GM12878 (cell line): Measurements from ENCODE around the gene NTM. TPM values are rescaled to one million over a fixed set of nuclear protein-coding genes. Genes with fewer than 3 reads are reported as not detected.

Experiments
- ATAC-seq: fragments of 200-7000 bp; cut with Tn5 transposase; 3 replicates; pipeline ENCODE4 v1.9.1; 2020; ENCODE audit warnings: mild to moderate bottlenecking, moderate library complexity
- BruUV-seq: library from RNA; stranded (reverse); fragments of 400-500 nt; replicated peaks from 2 replicates; lab custom pipeline; 2021; lab: Mats Ljungman, UMichigan
- CTCF ChIA-PET: fragments of 300-600 bp; sonication (Branson Sonifier 250); formaldehyde crosslinking; extraction: SDS; loops from one replicate; lab custom pipeline; 2021; ENCODE audit warnings: inconsistent platforms; lab: Yijun Ruan, JAX
- POLR2A ChIA-PET: fragments of 350-600 bp; formaldehyde crosslinking; extraction: SDS; loops from one replicate; lab custom pipeline; 2021; ENCODE audit warnings: inconsistent platforms; lab: Charles Lee
- RAD21 ChIA-PET: fragments of 300-600 bp; sonication (Branson Sonifier 250); formaldehyde crosslinking; loops from one replicate; lab custom pipeline; 2023; ENCODE audit warnings: antibody characterized with exemption; ENCODE audit not compliant: unreplicated experiment; lab: Charles Lee
- SMC1A ChIA-PET: fragments of 300-600 bp; sonication (Branson Sonifier 250); formaldehyde crosslinking; loops from one replicate; lab custom pipeline; 2023; ENCODE audit not compliant: unreplicated experiment, uncharacterized antibody; lab: Charles Lee
- DNase-seq: peaks from one replicate; pipeline ENCODE4 v3.0.0-alpha.2; 2011; ENCODE audit warnings: low read depth, low spot score
- FAIRE-seq: peaks from 3 replicates; lab custom pipeline; 2011; peaks lifted over from hg19 to GRCh38; lab: Jason Lieb, UNC
- H2AFZ ChIP-seq: 2 replicates; pipeline ENCODE4 v1.6.0; 2011; ENCODE audit warnings: low read depth, low read length, control low read depth; ENCODE audit not compliant: control insufficient read depth
- H3K27ac ChIP-seq: 2 replicates; pipeline ENCODE4 v1.5.1; 2011; ENCODE audit warnings: control low read depth; ENCODE audit not compliant: control insufficient read depth, insufficient read depth
- H3K27me3 ChIP-seq, 2 experiments: replicated peaks in 1 of 2; 2 replicates each; pipeline versions ENCODE4 v1.6.0 to v1.6.1; 2011; ENCODE audit warnings: low read length in 1 of 2; ENCODE audit not compliant: control insufficient read depth in 2 of 2, insufficient read depth in 2 of 2
- H3K36me3 ChIP-seq, 2 experiments: 2 replicates each; pipeline ENCODE4 v1.5.1; 2011; ENCODE audit warnings: low read length in 1 of 2; ENCODE audit not compliant: control insufficient read depth in 2 of 2, insufficient read depth in 2 of 2
- H3K4me1 ChIP-seq: 2 replicates; pipeline ENCODE4 v1.6.1; 2011; ENCODE audit warnings: mild to moderate bottlenecking, low read length, moderate library complexity, mixed read lengths; ENCODE audit not compliant: control insufficient read depth, insufficient read depth
- H3K4me2 ChIP-seq: 2 replicates; pipeline ENCODE4 v1.6.0; 2011; ENCODE audit warnings: control low read depth; ENCODE audit not compliant: control insufficient read depth, insufficient read depth
- H3K4me3 ChIP-seq: fragments of 200-600 bp; sonication (generic); 2 replicates; pipeline ENCODE4 v1.5.1; 2016
- H3K79me2 ChIP-seq: 2 replicates; pipeline ENCODE4 v1.6.0; 2011; ENCODE audit warnings: low read length; ENCODE audit not compliant: control insufficient read depth, insufficient read depth
- H3K9ac ChIP-seq: 2 replicates; pipeline ENCODE4 v1.8.0; 2011; ENCODE audit warnings: low read length, control low read depth, mixed read lengths; ENCODE audit not compliant: control insufficient read depth, insufficient read depth
- H3K9me3 ChIP-seq: replicated peaks from 3 replicates; pipeline ENCODE4 v1.5.1; 2011; ENCODE audit warnings: mild to moderate bottlenecking, low read length; ENCODE audit not compliant: control insufficient read depth, insufficient read depth
- H4K20me1 ChIP-seq: 2 replicates; pipeline ENCODE4 v1.6.0; 2011; ENCODE audit not compliant: control insufficient read depth, insufficient read depth
- BHLHE40 ChIP-seq, 2 experiments: fragments of 450-650 bp in 1 of 2; IDR thresholded peaks; 2 replicates each; pipeline ENCODE4 v1.6.1; 2011 to 2017; ENCODE audit warnings: low read depth in 2 of 2, borderline replicate concordance in 1 of 2, improper control_type of control experiment in 1 of 2, low read length in 1 of 2, mild to moderate bottlenecking in 1 of 2
- DPF2 ChIP-seq: fragments of 450-650 bp; IDR thresholded peaks from 2 replicates; pipeline ENCODE4 v1.6.1; 2017; ENCODE audit warnings: mild to moderate bottlenecking
- EED ChIP-seq: sonication (generic); IDR thresholded peaks from 2 replicates; pipeline ENCODE4 v1.6.1; 2016; ENCODE audit warnings: antibody characterized with exemption, low read depth
- FOXM1 ChIP-seq: IDR thresholded peaks from 2 replicates; pipeline ENCODE4 v1.6.1; 2012; ENCODE audit warnings: low read depth, mild to moderate bottlenecking, inconsistent platforms, low read length, moderate library complexity
- HCFC1 ChIP-seq: fragments of 150-350 bp; IDR thresholded peaks from 2 replicates; pipeline ENCODE4 v1.6.1; 2014; ENCODE audit warnings: low read length
- NFIC ChIP-seq: IDR thresholded peaks from 2 replicates; pipeline ENCODE4 v1.6.1; 2012; ENCODE audit warnings: low read depth, mild to moderate bottlenecking, inconsistent platforms, low read length, moderate library complexity
- NFYA ChIP-seq: IDR thresholded peaks from 2 replicates; pipeline ENCODE4 v1.6.1; 2011; ENCODE audit warnings: low read depth, mild to moderate bottlenecking, low read length, improper control_type of control experiment, borderline replicate concordance
- SUPT20H ChIP-seq: IDR thresholded peaks from 2 replicates; pipeline ENCODE4 v1.6.1; 2011; ENCODE audit warnings: low read depth, mild to moderate bottlenecking, low read length, moderate library complexity, borderline replicate concordance; ENCODE audit not compliant: control insufficient read depth
- TAF1 ChIP-seq: IDR thresholded peaks from 2 replicates; pipeline ENCODE4 v1.6.1; 2011; ENCODE audit warnings: mild to moderate bottlenecking, low read depth, low read length, borderline replicate concordance
- ZNF274 ChIP-seq: IDR thresholded peaks from one replicate; pipeline ENCODE4 v1.8.0; 2011; ENCODE audit not compliant: insufficient read length, insufficient read depth
- WGBS: methylation state at CpG from one replicate; pipeline ENCODE4 v1.1.6; 2016; ENCODE audit warnings: low lambda C conversion rate; ENCODE audit not compliant: insufficient replicate concordance, insufficient coverage; ENCODE audit errors: missing lambda C conversion rate; 5-methylcytosine and 5-hydroxymethylcytosine counted together
- in situ Hi-C: fragments of 300-500 bp; cut with MboI; formaldehyde crosslinking; loops from 9 replicates; pipeline ENCODE4 v1.14.3; 2018; ENCODE audit warnings: mixed read lengths
- intact Hi-C: fragments of 100-400 bp; cut with micrococcal nuclease; formaldehyde crosslinking; loops from one replicate; pipeline ENCODE4 v1.14.2; 2022; ENCODE audit not compliant: unreplicated experiment
- polyA plus RNA-seq, 11 experiments: library from polyadenylated mRNA; depleted of rRNA in 4 of 11; unstranded in 6 of 11; stranded (reverse) in 5 of 11; fragments of >200 nt; fragmentation: Nextera tagmentation in 4 of 11; fragmentation: Illumina TruSeq in 1 of 11; extraction: Ambion mirVana in 4 of 11; extraction: Trizol in 1 of 11; gene quantifications; 1 replicate in 1 of 11; 2 replicates in 10 of 11; pipeline versions ENCODE4 v1.2.1 to v1.2.3, GENCODE V29; 2011 to 2016; ENCODE audit warnings: inconsistent platforms in 2 of 11, missing spikeins in 2 of 11, low read depth in 1 of 11
- total RNA-seq, 4 experiments: library from RNA; depleted of rRNA in 3 of 4; stranded (reverse); fragments of >200 nt in 3 of 4; fragmentation: Illumina TruSeq in 1 of 4; extraction: Trizol in 1 of 4; gene quantifications; 2 replicates each; pipeline versions ENCODE4 v1.2.1 to v1.2.3, GENCODE V29; 2013 to 2021
- TF ChIP-seq, protein P1 (sequence below): fragments of 450-650 bp; conservative IDR thresholded peaks from 2 replicates; pipeline ENCODE4 v1.6.1; 2017; ENCODE audit warnings: mild to moderate bottlenecking, moderate library complexity
- TF ChIP-seq, protein P2 (sequence below): fragments of 450-650 bp; IDR thresholded peaks from 2 replicates; pipeline ENCODE4 v1.6.1; 2016; ENCODE audit warnings: mild to moderate bottlenecking
- TF ChIP-seq, protein P3 (sequence below): IDR thresholded peaks from 2 replicates; pipeline ENCODE4 v1.6.1; 2012; ENCODE audit warnings: low read depth, low read length, improper control_type of control experiment
- TF ChIP-seq, protein P4 (sequence below): IDR thresholded peaks from 2 replicates; pipeline ENCODE4 v1.6.1; 2011; ENCODE audit warnings: mild to moderate bottlenecking, low read depth, low read length, moderate library complexity; ENCODE audit not compliant: insufficient replicate concordance

Gene NTM
- total and polyA plus RNA-seq, 10 of the 15 experiments (the other 5 are each of a cell fraction or from before 2014, with no cell fraction given) = not detected

DNA sequence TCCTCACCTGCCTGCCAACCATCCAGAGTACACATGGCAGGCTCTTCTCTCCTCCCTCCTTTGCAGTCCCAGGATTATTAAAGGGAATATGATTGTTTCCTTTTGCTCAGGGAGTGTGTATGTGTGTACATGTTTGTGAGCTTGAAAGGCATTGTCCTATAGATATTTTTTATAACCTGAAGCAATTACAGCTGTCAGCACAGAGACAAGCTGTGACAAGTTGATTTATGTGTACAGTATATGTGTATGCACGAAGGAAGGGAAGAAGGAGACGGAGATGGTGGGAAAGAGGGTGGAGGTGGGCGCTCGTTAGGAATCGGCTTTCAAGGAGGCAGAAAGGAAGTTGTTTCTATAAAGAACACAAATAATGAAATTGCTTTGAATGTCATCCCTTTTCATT, 537.0 kb downstream of the NTM start (continued):
- TF ChIP-seq TAF1 (no peak), BHLHE40 (IDR thresholded peaks at IDR 0.05; ENCODE audit: borderline replicate concordance in 1 of 2, low read depth in 2 of 2, low read length in 1 of 2) (no peak), FOXM1 (no peak)
- TF ChIP-seq, protein P1, sequence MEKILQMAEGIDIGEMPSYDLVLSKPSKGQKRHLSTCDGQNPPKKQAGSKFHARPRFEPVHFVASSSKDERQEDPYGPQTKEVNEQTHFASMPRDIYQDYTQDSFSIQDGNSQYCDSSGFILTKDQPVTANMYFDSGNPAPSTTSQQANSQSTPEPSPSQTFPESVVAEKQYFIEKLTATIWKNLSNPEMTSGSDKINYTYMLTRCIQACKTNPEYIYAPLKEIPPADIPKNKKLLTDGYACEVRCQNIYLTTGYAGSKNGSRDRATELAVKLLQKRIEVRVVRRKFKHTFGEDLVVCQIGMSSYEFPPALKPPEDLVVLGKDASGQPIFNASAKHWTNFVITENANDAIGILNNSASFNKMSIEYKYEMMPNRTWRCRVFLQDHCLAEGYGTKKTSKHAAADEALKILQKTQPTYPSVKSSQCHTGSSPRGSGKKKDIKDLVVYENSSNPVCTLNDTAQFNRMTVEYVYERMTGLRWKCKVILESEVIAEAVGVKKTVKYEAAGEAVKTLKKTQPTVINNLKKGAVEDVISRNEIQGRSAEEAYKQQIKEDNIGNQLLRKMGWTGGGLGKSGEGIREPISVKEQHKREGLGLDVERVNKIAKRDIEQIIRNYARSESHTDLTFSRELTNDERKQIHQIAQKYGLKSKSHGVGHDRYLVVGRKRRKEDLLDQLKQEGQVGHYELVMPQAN = no peak

DNA sequence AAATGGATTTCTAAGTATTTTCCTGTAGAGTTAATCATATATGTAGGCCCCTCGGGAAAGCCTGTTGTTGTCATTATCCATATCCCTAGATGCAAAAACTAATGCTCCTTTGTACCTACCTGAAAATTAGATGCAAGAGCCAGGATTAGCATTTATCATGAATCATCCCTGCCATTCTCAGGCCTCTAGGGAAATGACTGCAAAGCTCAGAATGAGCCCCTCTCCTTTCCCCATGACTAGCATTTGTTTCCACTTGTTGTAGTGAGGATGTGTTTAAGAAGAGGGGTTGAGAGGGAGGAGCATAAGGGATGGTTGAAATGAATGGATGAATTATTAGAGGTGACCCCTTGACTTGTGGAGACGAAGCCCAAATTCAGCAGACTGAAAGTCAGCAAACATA, 537.9 kb downstream of the NTM start:
- FAIRE-seq (no peak), ATAC-seq (no peak), DNase-seq (no peak)
- Histone ChIP-seq H3K27me3 (peaks cover 2 to 11% of the 10 kb centered on the region in 2 experiments), H3K4me1 (no peaks in the 10 kb centered on the region; the same call in 1 of the 2 replicates), H3K36me3 (no peaks in the 10 kb centered on the region), H3K9me3 (no peaks in the 10 kb centered on the region), H3K79me2 (no peaks in the 10 kb centered on the region), H3K9ac (no peak overlapping the region), H3K27ac (no peak overlapping the region), H2AFZ (no peak overlapping the region), H3K4me3 (no peak overlapping the region), H4K20me1 (no peaks in the 10 kb centered on the region), H3K4me2 (no peak overlapping the region)
- ChIA-PET RAD21 (interaction anchor here (1.0 to 9.8 kb wide), 3 partner anchors 18 to 39 kb away, joined by 4 to 91 read pairs (median 4); no protein-coding TSS in a partner anchor), POLR2A (no interaction called here), CTCF (interaction anchor here (2.0 to 10.4 kb wide), 2 partner anchors 18 to 39 kb away, joined by 7 to 133 read pairs; no protein-coding TSS in a partner anchor), SMC1A (interaction anchor here (0.8 to 2.2 kb wide), 4 partner anchors 15 to 40 kb away, joined by 3 to 17 read pairs (median 7); no protein-coding TSS in a partner anchor)
- BruUV-seq = no TSS peak
- in situ Hi-C loops = no loop called here
- intact Hi-C loops = no loop called here
- WGBS = 28% methylated on average over 2 of the region's 2 CpGs
- no peak for TF ChIP-seq EED
- no peak for TF ChIP-seq SUPT20H
- TF ChIP-seq ZNF274 = no peak
- TF ChIP-seq NFYA = no peak
- TF ChIP-seq, protein P1 = no peak
- TF ChIP-seq, protein P2, sequence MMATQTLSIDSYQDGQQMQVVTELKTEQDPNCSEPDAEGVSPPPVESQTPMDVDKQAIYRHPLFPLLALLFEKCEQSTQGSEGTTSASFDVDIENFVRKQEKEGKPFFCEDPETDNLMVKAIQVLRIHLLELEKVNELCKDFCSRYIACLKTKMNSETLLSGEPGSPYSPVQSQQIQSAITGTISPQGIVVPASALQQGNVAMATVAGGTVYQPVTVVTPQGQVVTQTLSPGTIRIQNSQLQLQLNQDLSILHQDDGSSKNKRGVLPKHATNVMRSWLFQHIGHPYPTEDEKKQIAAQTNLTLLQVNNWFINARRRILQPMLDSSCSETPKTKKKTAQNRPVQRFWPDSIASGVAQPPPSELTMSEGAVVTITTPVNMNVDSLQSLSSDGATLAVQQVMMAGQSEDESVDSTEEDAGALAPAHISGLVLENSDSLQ = no peak
- TF ChIP-seq DPF2 = no peak
- no peak for TF ChIP-seq NFIC
- TF ChIP-seq, protein P3, sequence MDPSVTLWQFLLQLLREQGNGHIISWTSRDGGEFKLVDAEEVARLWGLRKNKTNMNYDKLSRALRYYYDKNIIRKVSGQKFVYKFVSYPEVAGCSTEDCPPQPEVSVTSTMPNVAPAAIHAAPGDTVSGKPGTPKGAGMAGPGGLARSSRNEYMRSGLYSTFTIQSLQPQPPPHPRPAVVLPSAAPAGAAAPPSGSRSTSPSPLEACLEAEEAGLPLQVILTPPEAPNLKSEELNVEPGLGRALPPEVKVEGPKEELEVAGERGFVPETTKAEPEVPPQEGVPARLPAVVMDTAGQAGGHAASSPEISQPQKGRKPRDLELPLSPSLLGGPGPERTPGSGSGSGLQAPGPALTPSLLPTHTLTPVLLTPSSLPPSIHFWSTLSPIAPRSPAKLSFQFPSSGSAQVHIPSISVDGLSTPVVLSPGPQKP = no peak
- TF ChIP-seq, protein P4, sequence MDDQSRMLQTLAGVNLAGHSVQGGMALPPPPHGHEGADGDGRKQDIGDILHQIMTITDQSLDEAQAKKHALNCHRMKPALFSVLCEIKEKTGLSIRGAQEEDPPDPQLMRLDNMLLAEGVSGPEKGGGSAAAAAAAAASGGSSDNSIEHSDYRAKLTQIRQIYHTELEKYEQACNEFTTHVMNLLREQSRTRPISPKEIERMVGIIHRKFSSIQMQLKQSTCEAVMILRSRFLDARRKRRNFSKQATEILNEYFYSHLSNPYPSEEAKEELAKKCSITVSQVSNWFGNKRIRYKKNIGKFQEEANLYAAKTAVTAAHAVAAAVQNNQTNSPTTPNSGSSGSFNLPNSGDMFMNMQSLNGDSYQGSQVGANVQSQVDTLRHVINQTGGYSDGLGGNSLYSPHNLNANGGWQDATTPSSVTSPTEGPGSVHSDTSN = no peak
- no peak for TF ChIP-seq HCFC1
